ENCODE measurements around the gene ZNF280B. TPM values are rescaled to one million over a fixed set of nuclear protein-coding genes. Genes with fewer than 3 reads are reported as not detected.

ZNF280B gene
- total RNA-seq, 1 experiment from 2014 or later = 5.5 TPM

- no peak for DNase-seq (ENCODE audit: low read depth, low spot score)
- TF ChIP-seq EZH2 (IDR thresholded peaks at IDR 0.05) = no peak
- no peak for TF ChIP-seq TCF7L2 (IDR thresholded peaks at IDR 0.05; ENCODE audit: borderline replicate concordance, extremely low read depth, insufficient read depth, insufficient read length)
- no peak for TF ChIP-seq POLR2AphosphoS5 (IDR thresholded peaks at IDR 0.05; ENCODE audit: low read depth, low read length)
- no peak for TF ChIP-seq ZFX (IDR thresholded peaks at IDR 0.05)
- Histone ChIP-seq H4K20me1 (ENCODE audit: insufficient read depth) (no peaks in the 10 kb centered on the region), H3K4me1 (ENCODE audit: control insufficient read depth in 1 of 2, insufficient read depth in 2 of 2, low read length in 2 of 2) (no peaks in the 10 kb centered on the region), H3K36me3 (ENCODE audit: control insufficient read depth in 1 of 2, insufficient read depth in 2 of 2, low read length in 2 of 2) (no peaks in the 10 kb centered on the region; a peak in 1 of 4 replicates), H3K9ac (ENCODE audit: low read length) (no peak overlapping the region), H3K9me2 (ENCODE audit: insufficient read depth) (no peaks in the 10 kb centered on the region), H3K4me2 (ENCODE audit: low read length) (no peak overlapping the region), H3K27ac (ENCODE audit: low read depth, low read length) (no peak overlapping the region), H3K9me3 (ENCODE audit: control insufficient read depth in 1 of 2, insufficient read depth in 1 of 2, low read depth in 1 of 2, low read length in 2 of 2) (0 out of 4 replicates have a peak, but pooled peaks cover 0 to 3% of the 10 kb centered on the region in 2 experiments), H3K27me3 (ENCODE audit: insufficient read depth, low read length) (no peaks in the 10 kb centered on the region), H3K4me3 (replicated peaks in 1 of 2; ENCODE audit: low read depth in 1 of 2, low read length in 2 of 2) (no peak overlapping the region), H2AFZ (ENCODE audit: low read depth, low read length, poor library complexity, severe bottlenecking) (no peak overlapping the region), H3K79me2 (ENCODE audit: insufficient read depth, low read length) (no peaks in the 10 kb centered on the region)
- ATAC-seq = no peak
- RAD21 ChIA-PET (ENCODE audit: low non-redundant PET in 1 of 2, low total read pairs in 2 of 2, uncharacterized antibody in 2 of 2, unreplicated experiment in 2 of 2) = no interaction called here
- CTCF ChIA-PET = interaction anchor here (0.9 to 2.5 kb wide), 9 partner anchors 111 to 489 kb away, joined by 3 to 13 read pairs (median 6); no protein-coding TSS in a partner anchor
- intact Hi-C loops (cut with micrococcal nuclease) = loop anchor here (2.0 to 10.0 kb wide), 3 partner anchors 120 to 420 kb away; no protein-coding TSS in a partner anchor
- POLR2A ChIA-PET = no interaction called here
- no TSS peak for BruUV-seq (replicated peaks)
Observed at GRCh38 chr22:22465094-22465602, 43.4 kb downstream of the ZNF280B start.

- POLR2A ChIA-PET = no interaction called here
- no peak for ATAC-seq
- TF ChIP-seq FOSL1 (IDR thresholded peaks at IDR 0.05; ENCODE audit: low read depth) (no peak), JUND (IDR thresholded peaks at IDR 0.05) (no peak), CEBPB (IDR thresholded peaks at IDR 0.05; ENCODE audit: low read depth) (no peak), SIN3A (IDR thresholded peaks at IDR 0.05; ENCODE audit: low read depth) (no peak), EZH2phosphoT487 (IDR thresholded peaks at IDR 0.05; ENCODE audit: borderline replicate concordance) (no peak), ZFX (IDR thresholded peaks at IDR 0.05) (no peak), ZNF274 (IDR thresholded peaks at IDR 0.05; ENCODE audit: low read depth, low read length) (no peak), REST (IDR thresholded peaks at IDR 0.05; ENCODE audit: low read depth) (no peak), ELF1 (IDR thresholded peaks at IDR 0.05; ENCODE audit: borderline replicate concordance, low read depth) (no peak), EZH2 (IDR thresholded peaks at IDR 0.05) (no peak), ZBTB33 (IDR thresholded peaks at IDR 0.05; ENCODE audit: extremely low read depth, insufficient replicate concordance, low read length) (no peak)
- TF ChIP-seq, protein P1, sequence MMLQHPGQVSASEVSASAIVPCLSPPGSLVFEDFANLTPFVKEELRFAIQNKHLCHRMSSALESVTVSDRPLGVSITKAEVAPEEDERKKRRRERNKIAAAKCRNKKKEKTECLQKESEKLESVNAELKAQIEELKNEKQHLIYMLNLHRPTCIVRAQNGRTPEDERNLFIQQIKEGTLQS (IDR thresholded peaks at IDR 0.05) = no peak
Observed at GRCh38 chr22:22464541-22465054, 43.9 kb downstream of the ZNF280B start.

More at GRCh38 chr22:22464541-22465054, 43.9 kb downstream of the ZNF280B start:
- no peak overlapping the region for H3K27ac ChIP-seq (ENCODE audit: low read depth, low read length)
- H3K9me3 ChIP-seq (ENCODE audit: control insufficient read depth in 1 of 2, insufficient read depth in 1 of 2, low read depth in 1 of 2, low read length in 2 of 2) = peaks cover 1 to 3% of the 10 kb centered on the region in 2 experiments; a peak in 1 of 4 replicates
- no peaks in the 10 kb centered on the region for H4K20me1 ChIP-seq (ENCODE audit: insufficient read depth)
- no peak overlapping the region for H3K9ac ChIP-seq (ENCODE audit: low read length)
- CTCF ChIA-PET = interaction anchor here (0.6 to 2.8 kb wide), 27 partner anchors 10 to 492 kb away, joined by 3 to 20 read pairs (median 4); no protein-coding TSS in a partner anchor
- no peaks in the 10 kb centered on the region for H3K9me2 ChIP-seq (ENCODE audit: insufficient read depth)
- RAD21 ChIA-PET (ENCODE audit: low non-redundant PET in 1 of 2, low total read pairs in 2 of 2, uncharacterized antibody in 2 of 2, unreplicated experiment in 2 of 2) = interaction anchor here in 1 of 2 experiments (0.8 kb wide), 1 partner anchor 251 kb away, joined by 3 read pairs; no protein-coding TSS in a partner anchor
- intact Hi-C loops (cut with micrococcal nuclease) = loop anchor here (1.0 to 10.0 kb wide), 4 partner anchors 120 to 492 kb away; no protein-coding TSS in a partner anchor
- H3K4me2 ChIP-seq (ENCODE audit: low read length) = no peak overlapping the region
- no peaks in the 10 kb centered on the region; a peak in 1 of 4 replicates for H3K36me3 ChIP-seq (ENCODE audit: control insufficient read depth in 1 of 2, insufficient read depth in 2 of 2, low read length in 2 of 2)
- H2AFZ ChIP-seq (ENCODE audit: low read depth, low read length, poor library complexity, severe bottlenecking) = no peak overlapping the region
- H3K4me1 ChIP-seq (ENCODE audit: control insufficient read depth in 1 of 2, insufficient read depth in 2 of 2, low read length in 2 of 2) = no peaks in the 10 kb centered on the region
- no peak for DNase-seq (ENCODE audit: low read depth, low spot score)
- H3K27me3 ChIP-seq (ENCODE audit: insufficient read depth, low read length) = no peaks in the 10 kb centered on the region
- no TSS peak for BruUV-seq (replicated peaks)
- no peaks in the 10 kb centered on the region for H3K79me2 ChIP-seq (ENCODE audit: insufficient read depth, low read length)
- no peak overlapping the region for H3K4me3 ChIP-seq (replicated peaks in 1 of 2; ENCODE audit: low read depth in 1 of 2, low read length in 2 of 2)

Measured in HCT116 (cell line).